Peyer's patch (tissue), 4 donors: ENCODE data around the gene UGT8.

Experiments used
- POLR2A ChIP-seq, 2 donors: fragments of 450-650 bp; IDR thresholded peaks; one replicate each; pipeline ENCODE4 v1.5.1; 2017; ENCODE audit warnings: antibody characterized with exemption in 2 of 2, mild to moderate bottlenecking in 2 of 2, moderate library complexity in 2 of 2
- TF ChIP-seq, protein P1 (sequence below), 6 experiments: fragments of 450-650 bp in 4 of 6; fragments of 200-600 bp in 2 of 6; sonication (generic) in 1 of 6; IDR thresholded peaks; one replicate each; pipeline ENCODE4 v1.5.1; 2017 to 2019; ENCODE audit warnings: antibody characterized with exemption in 6 of 6, mild to moderate bottlenecking in 3 of 6, moderate library complexity in 1 of 6

DNA sequence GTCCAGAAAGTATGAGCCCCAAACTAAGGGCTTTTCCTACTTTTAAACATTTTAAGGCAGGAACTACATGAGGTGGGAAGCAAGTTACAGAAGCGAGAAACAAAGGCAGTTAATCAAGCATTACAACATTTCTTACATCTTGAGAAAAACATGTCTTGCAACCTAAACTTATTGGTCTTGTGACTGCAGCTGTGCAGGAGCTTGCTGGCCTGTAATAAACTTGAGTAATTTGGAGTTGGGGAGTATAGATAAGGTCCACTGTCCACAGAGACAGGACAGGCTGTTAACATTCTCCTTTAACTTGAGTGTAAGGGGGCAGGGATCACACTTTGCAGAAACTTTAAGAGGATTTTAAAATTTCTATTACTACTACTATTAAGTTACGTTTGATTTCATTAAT lies 2.7 kb upstream of the UGT8 start:
- no peak for TF ChIP-seq POLR2A (IDR thresholded peaks at IDR 0.05)
- TF ChIP-seq, protein P1, sequence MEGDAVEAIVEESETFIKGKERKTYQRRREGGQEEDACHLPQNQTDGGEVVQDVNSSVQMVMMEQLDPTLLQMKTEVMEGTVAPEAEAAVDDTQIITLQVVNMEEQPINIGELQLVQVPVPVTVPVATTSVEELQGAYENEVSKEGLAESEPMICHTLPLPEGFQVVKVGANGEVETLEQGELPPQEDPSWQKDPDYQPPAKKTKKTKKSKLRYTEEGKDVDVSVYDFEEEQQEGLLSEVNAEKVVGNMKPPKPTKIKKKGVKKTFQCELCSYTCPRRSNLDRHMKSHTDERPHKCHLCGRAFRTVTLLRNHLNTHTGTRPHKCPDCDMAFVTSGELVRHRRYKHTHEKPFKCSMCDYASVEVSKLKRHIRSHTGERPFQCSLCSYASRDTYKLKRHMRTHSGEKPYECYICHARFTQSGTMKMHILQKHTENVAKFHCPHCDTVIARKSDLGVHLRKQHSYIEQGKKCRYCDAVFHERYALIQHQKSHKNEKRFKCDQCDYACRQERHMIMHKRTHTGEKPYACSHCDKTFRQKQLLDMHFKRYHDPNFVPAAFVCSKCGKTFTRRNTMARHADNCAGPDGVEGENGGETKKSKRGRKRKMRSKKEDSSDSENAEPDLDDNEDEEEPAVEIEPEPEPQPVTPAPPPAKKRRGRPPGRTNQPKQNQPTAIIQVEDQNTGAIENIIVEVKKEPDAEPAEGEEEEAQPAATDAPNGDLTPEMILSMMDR (IDR thresholded peaks at IDR 0.05): no peak
